Astrocyte (in vitro differentiated cells and primary cell): ENCODE results near the gene TRIAP1.

Experiments
- EZH2 ChIP-seq: IDR thresholded peaks from 2 replicates; pipeline ENCODE4 v1.6.1; 2012; ENCODE audit warnings: mild to moderate bottlenecking, low read length, inconsistent platforms; ENCODE audit not compliant: insufficient read depth
- TF ChIP-seq, protein P1 (sequence below): IDR thresholded peaks from 2 replicates; pipeline ENCODE4 v1.5.1; 2011; ENCODE audit warnings: low read depth, mild to moderate bottlenecking, inconsistent platforms, low read length, moderate library complexity; ENCODE audit not compliant: insufficient read depth

DNA sequence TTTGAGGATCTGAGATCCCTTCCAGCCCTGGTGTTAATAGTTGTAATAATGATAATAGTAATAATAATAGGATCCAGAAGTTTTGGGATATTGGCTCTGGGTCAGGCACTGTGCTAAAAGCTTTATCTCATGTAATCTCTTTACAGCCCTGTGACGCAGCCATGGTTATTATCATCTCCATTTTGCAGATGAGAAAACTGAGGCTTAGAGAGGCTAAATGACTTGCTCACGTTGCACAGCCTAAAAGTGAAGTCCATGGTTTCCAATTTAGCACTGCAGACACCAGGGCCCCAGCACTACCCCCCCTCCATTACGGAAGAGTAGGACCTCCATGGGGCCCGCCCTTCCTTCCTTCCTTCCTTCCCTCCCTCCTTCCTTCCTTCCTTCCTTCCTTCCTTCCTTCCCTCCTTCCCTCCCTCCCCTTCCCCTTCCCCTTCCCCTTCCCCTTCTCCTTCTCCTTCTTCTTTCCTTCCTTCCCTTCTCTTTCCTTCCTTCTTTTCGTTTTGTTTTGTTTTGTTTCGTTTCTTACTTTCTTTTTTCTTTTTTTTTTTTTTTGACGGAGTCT lies 23.2 kb downstream of the TRIAP1 start:
- TF ChIP-seq, protein P1, sequence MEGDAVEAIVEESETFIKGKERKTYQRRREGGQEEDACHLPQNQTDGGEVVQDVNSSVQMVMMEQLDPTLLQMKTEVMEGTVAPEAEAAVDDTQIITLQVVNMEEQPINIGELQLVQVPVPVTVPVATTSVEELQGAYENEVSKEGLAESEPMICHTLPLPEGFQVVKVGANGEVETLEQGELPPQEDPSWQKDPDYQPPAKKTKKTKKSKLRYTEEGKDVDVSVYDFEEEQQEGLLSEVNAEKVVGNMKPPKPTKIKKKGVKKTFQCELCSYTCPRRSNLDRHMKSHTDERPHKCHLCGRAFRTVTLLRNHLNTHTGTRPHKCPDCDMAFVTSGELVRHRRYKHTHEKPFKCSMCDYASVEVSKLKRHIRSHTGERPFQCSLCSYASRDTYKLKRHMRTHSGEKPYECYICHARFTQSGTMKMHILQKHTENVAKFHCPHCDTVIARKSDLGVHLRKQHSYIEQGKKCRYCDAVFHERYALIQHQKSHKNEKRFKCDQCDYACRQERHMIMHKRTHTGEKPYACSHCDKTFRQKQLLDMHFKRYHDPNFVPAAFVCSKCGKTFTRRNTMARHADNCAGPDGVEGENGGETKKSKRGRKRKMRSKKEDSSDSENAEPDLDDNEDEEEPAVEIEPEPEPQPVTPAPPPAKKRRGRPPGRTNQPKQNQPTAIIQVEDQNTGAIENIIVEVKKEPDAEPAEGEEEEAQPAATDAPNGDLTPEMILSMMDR, result no peak
- no peak for TF ChIP-seq EZH2
